C1 segment of cervical spinal cord (tissue), 14 donors: ENCODE results near the gene SUPT5H.

ENCODE experiments used
- DNase-seq, 14 donors: peaks; one replicate each; lab custom pipeline; 2025; lab: John Stamatoyannopoulos, UW

SUPT5H gene

DNA sequence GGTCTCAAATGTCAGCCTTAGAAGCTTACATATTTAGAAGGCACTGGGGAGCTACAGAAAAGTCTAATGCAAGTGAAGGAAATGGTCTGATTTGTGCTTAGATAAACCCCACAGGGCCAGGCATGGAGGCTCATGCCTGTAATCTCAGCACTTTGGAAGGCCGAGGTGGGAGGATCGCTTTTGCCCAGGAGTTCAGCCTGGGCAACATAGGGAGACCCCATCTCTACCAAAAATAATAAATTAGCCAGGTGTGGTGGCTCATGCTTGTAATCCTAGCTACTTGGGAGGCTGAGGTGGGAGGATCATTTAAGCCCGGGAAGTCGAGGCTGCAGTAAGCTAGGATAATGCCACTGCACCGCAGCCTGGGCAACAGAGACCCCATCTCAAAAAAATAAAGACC is 50.7 kb downstream of the SUPT5H start:
- DNase-seq = no peak

DNA sequence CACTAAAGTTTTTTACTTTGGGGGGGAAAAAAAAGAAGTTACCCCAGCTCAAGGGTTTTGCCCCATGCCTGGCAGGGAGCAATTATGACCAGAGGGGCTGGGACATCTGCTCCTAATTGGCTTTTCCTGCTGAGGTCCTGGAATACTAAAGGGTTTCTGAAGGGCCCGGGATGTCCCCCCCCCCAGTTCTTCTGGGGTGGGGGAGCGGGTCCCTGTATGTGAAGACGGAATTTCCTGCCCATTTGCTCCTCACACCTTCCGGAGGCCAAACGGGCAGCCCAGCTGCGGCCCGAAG is 52.3 kb downstream of the SUPT5H start:
- no peak for DNase-seq

DNA sequence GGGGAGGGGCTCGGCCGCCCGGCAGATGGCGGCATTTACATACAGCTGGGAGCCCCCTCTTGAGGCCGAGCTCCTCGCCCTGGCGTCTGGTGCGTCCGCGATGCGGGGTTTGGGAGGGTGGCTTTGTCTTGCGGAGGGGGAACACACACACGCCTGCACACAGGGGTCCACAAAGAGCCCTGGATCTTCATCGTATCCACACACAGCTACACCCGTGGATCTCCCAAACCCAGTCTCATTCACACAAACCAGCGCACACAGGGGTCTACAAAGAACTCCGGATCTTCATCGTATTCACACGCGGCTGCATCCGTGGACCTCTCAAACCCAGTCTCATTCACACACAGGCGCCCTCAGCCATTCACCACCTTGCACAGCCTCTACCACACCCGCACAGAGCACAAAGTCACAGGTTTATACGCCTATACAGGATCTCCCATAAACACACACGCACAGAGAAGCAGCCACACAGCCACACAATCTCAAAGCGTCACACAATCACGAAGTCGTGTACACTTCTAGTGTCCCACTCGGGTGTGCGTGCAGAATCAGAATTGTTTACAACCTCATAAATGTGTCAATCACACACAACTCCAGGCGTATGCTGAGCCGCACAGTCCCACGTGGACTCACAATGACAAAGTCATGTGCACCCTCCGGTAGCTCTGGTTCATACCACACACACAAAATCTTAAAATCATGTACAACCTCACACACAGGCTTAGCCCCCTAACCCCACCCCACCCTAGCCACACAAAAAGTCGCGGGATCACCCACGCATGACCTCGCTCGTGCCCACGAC is 52.8 kb downstream of the SUPT5H start:
- peak in 6 of 14 donors; percentile 7 to 48 (median 22) for DNase-seq

DNA sequence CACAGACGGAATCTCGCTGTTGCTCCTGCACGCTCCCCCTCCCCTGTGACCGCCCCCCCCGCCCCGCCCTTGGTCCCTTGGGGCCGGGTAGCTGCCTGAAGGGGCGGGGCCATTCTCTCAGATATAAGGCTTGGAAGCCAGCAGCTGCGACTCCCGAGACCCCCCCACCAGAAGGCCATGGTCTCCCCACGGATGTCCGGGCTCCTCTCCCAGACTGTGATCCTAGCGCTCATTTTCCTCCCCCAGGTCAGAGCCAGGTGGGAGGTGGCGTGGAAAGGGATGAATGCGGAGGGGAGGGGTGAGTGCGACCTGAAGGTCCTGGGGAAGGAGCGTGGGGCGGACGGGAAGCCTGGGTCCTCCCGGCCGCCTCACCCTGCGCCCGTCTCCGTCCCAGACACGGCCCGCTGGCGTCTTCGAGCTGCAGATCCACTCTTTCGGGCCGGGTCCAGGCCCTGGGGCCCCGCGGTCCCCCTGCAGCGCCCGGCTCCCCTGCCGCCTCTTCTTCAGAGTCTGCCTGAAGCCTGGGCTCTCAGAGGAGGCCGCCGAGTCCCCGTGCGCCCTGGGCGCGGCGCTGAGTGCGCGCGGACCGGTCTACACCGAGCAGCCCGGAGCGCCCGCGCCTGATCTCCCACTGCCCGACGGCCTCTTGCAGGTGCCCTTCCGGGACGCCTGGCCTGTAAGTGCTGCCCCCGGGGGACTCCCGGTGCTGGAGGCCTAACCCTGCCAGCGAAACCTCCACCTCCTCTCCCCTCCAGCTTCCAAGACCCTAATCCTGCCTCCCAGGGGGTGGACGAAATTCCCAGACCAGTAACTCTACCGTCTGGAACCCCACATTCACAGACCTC is 53.6 kb downstream of the SUPT5H start, which contains the start of gene DLL3:
DLL3 (plus strand) TSS at position 150 of the 845 bp plus-strand sequence; CDS start at position 178, 28 bp downstream.
- DNase-seq = no peak

DNA sequence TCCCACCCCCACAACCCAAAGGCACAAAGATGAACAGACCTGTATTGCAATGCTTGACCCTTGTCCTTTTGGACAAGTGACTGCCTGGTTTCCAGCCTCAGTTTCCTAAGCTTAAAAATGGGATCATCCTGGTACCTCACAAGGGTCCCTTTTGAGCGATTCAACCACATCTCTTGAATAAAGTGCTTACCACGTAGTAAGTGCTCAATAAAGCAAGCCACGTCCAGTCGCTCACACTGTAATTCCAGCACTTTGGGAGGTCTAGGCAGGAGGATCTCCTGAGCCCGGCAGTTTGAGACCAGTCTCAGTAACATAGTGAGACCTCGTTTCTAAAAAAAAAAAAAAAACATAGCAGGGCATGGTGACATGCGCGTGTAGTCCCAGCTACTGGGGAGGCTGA is 54.5 kb downstream of the SUPT5H start:
- DNase-seq = no peak

DNA sequence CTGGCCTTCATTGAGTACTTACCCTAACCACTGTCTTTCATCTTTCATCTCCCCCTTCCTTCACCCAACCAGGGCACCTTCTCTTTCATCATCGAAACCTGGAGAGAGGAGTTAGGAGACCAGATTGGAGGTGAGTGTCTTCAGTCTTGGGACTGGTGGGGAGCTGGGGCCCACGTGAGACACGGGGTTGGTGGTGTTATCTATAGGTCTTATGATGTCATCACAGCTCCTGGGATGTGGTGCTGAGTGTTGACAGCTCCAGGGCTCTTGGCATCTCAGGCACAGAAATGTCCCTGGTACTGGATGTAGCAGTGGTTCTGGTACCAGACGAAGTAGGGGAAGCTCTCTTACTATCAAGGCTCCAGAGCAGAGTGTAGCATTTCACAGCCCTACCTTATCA is 55.2 kb downstream of the SUPT5H start:
- DNase-seq = no peak

DNA sequence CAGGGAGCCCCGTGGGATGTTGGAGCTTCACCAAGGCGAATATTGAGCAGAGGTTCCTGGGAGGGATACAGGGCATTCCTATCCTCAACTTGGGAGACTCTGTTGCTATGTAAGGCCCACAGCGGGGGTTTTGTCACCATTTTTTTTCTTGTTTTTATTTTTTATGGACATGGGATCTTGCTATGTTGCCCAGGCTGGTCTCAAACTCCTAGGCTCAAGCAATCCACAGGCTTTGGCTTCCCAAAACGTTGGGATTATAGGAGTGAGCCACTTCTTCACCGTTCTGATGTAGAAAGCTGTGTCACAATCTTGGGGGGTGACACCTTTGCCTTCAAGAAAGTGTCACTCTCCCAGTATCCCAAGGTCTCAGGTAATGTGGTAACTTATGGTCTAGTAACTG is 56.0 kb downstream of the SUPT5H start:
- no peak for DNase-seq

DNA sequence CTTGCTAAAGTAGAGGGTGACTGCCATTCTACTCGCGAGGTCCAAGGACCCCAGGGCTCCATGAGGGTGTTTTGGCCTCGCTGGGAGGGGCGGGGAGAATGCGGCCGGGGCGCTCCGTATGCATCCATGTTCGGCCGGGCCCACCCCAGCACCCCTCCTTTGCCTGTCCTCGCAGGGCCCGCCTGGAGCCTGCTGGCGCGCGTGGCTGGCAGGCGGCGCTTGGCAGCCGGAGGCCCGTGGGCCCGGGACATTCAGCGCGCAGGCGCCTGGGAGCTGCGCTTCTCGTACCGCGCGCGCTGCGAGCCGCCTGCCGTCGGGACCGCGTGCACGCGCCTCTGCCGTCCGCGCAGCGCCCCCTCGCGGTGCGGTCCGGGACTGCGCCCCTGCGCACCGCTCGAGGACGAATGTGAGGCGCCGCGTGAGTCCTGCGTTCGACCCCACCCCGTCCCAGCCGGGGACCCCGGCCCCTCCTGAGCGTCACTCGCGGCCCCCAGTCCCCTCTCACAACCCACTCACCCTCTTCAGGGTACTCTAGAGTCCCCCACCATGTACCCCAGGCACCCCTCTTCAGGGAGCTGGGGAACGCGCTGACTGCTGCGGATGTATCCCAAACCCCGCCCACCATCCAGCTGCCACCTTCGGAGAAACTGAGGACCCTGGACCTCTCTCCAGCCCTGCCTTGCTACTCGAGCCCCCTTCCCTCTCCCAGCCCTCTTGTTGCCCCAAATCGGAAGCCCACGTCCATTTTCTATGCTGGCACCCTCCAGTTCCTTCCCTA is 57.4 kb downstream of the SUPT5H start:
- peak in 3 of 14 donors; percentile 1 to 39 (median 15) for DNase-seq

DNA sequence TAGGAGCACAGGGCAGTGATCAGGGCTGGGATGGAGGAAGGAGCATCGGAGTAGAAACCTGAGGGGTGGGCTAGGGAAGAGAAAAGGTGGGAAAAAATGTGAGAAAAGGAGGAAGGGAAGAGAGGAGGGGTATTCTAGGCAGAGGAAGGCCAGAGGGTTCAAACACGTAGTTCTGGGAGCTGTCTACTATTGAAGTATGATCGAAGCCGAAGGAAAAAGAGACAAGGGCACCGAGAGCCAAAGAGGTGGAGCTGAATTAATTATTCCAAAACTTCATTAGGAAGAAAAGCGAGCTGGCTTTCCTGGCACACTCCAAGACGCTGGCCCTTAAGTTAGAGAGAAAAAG is 61.2 kb downstream of the SUPT5H start:
- DNase-seq = no peak

DNA sequence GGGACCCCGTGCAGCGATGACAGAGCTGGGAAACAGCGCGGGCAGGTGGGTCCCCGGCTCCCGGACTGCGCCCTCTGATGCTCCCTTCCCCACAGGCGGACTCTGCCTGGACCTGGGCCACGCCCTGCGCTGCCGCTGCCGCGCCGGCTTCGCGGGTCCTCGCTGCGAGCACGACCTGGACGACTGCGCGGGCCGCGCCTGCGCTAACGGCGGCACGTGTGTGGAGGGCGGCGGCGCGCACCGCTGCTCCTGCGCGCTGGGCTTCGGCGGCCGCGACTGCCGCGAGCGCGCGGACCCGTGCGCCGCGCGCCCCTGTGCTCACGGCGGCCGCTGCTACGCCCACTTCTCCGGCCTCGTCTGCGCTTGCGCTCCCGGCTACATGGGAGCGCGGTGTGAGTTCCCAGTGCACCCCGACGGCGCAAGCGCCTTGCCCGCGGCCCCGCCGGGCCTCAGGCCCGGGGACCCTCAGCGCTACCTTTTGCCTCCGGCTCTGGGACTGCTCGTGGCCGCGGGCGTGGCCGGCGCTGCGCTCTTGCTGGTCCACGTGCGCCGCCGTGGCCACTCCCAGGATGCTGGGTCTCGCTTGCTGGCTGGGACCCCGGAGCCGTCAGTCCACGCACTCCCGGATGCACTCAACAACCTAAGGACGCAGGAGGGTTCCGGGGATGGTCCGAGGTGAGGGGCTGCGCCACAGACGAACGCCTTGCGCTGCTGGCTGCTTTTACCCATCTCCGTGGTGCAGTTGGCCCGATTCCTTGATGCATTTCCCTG is 61.7 kb downstream of the SUPT5H start:
- DNase-seq = peak in 3 of 14 donors; percentile 3 to 27 (median 15)

DNA sequence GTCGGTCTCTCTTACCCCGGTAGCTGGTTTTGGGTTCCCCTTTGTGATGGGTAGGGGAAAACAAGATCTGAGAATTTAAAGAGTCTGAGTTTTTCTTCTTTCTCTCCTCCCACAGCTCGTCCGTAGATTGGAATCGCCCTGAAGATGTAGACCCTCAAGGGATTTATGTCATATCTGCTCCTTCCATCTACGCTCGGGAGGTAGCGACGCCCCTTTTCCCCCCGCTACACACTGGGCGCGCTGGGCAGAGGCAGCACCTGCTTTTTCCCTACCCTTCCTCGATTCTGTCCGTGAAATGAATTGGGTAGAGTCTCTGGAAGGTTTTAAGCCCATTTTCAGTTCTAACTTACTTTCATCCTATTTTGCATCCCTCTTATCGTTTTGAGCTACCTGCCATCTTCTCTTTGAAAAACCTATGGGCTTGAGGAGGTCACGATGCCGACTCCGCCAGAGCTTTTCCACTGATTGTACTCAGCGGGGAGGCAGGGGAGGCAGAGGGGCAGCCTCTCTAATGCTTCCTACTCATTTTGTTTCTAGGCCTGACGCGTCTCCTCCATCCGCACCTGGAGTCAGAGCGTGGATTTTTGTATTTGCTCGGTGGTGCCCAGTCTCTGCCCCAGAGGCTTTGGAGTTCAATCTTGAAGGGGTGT is 62.5 kb downstream of the SUPT5H start:
- no peak for DNase-seq

DNA sequence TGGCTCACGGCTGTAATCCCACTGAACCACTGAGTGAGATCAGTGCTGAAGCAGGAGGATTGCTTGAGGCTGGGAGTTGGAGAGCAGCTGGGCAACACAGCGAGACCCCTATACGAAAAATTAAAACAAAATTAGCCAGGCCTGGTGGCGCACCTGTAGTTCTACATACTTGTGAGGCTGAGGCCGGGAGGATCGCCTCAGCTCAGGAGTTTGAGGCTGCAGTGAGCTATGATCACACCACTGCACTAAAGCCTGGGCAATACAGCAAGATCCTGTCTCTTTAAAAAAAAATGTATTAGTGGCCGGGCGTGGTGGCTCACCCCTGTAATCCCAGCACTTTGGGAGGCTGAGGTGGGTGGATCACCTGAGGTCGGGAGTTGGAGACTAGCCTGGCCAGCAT is 63.2 kb downstream of the SUPT5H start:
- no peak for DNase-seq

DNA sequence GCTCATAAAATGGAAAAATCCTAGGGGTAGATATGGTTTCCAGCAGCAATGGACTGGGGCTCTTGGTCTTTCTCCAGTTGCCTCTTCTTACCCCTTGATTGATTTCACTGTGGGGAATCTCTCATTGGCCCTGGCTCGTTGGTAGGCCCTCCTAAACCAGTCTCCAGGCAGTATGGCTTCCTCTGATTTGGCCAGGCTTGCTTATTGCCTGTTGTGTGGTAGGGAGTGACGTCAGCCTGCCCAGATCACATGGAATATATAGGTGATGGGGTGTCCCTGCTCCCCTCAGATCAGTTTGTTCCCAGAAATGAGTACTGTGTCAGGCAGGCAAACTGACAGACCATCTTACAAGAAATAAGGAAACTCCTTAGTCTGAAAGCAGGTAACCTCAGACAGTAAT is 63.9 kb downstream of the SUPT5H start:
- DNase-seq = no peak

DNA sequence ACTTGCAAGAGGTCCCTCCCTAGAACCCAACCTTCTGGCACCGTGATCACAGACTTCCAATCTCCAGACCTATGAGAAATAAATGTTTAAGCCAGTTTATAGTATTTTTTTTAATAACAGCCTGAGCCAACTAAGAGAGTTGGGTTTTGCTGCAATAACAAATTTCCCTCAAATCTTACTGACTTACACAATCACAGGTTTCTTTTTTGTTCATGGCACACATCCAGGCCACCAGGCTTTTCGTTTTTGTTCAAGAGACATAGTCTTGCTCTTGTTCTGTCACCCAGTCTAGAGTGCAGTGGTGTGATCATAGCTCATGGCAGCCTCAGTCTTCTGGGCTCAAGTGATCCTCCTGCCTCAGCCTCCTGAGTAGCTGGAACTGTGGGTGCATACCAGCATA is 67.6 kb downstream of the SUPT5H start:
- no peak for DNase-seq

DNA sequence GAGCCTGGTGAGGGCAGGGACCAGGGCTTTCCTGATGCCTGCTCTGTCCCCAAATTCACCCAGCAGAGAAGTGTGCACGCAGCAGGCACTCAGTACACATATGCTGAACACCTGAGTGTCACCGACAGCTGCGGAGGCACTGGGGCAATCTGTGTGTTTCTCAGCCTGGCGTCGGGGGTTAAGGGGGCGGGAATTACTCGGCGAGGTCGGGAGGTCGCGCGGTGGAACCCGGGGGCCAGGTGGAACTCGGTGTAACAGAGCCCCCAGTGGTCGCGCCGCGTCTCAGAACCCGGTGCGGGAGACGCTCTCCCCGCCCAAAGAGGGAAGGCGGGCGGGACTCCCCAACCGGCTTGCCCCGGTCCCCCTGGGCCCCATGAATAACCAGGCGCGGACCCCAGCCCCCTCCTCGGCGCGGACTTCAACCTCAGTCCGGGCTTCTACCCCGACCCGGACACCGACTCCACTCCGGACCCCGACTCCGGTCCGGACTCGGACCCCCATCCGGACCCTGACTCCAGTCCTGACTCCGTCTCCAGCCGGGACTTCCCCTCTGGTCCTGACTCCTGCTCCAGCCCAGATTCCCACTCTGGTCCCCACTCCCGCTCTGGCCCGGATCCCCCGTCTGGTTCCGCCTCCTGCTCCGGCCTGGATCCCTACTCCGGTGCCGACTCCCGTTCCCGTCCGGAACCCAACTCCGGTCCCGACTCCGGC is 69.6 kb downstream of the SUPT5H start, which contains the start of gene SELENOV:
SELENOV (plus strand) TSS at position 300 of the 711 bp plus-strand sequence; CDS start at position 374, 74 bp downstream.
- no peak for DNase-seq

DNA sequence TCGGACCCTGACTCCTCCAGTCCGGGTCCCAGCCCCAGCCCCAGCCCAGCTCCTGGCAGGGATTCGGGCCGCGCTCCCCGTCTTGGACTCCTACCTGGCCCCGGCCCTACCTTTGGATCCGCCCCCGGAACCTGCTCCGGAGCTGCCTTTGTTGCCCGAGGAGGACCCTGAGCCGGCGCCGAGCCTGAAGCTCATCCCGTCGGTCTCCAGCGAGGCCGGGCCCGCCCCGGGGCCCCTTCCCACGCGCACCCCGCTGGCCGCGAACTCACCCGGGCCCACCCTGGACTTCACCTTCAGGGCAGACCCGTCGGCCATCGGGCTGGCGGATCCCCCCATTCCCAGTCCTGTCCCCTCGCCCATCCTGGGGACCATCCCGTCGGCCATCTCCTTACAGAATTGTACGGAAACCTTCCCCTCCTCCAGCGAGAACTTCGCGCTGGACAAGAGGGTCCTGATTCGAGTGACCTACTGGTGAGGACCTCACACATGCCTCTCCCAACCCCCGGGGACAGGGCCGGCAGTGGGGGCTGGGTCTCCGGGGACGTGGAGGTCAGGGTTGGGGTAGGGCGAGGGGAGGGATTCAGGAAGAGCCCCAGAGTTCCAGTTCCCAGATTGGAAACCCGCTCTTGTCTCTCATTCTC is 70.3 kb downstream of the SUPT5H start:
- DNase-seq = no peak

DNA sequence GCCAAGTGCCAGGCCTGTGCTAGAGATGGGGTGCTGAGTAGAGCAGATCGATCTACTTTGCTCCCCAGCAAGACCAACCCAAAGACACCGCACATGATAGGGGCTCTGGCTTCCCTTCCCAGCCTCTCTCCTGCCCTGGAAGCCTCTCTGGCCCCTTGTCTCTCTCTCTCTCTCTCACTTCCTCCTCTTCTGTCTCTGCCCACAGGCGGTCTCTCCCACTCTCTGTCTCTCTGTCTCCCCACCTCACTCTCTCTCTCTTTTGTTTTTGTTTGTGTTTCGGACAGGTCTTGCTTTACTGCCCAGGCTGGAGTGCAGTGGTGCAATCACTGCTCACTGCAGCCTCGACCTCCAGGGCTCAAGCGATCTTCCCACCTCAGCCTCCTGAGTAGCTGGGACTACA is 70.9 kb downstream of the SUPT5H start:
- DNase-seq = no peak

DNA sequence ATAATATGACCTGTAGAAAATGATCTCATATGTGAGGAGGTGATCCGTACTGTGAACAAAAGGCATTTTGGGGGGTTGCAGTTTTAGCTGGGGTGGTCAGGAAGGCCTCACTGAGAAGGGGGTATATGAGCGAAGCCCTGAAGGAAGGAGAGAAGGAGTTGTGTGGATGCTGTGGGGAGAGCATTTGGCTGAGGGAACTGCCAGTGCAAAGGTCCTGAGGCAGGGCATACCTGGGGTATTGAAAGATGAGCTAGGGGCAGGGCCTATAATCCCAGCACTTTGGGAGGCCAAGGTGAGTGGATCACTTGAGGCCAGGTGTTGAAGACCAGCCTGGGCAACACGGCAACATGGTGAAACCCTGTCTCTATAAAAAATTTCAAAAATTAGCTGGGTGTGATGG is 72.0 kb downstream of the SUPT5H start:
- no peak for DNase-seq

DNA sequence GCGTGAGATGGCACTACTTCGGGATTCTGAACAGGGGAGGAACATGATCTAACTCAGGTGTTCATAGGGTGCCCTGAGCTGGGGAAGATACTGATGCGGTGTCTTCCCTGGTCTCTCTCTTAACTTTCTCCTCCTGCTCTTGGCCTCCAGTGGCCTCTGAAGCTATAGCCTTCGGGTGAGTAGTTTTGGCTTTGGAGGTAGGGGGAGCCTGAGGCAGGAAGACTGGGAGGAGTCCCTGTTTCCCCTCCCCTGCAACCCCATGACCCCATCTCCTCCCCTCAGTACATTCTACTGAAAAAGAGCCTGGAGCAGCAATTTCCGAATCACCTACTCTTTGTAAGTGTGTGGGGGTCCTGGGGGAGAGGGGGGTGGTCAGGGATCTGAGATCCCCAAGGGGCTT is 73.1 kb downstream of the SUPT5H start:
- DNase-seq = no peak

DNA sequence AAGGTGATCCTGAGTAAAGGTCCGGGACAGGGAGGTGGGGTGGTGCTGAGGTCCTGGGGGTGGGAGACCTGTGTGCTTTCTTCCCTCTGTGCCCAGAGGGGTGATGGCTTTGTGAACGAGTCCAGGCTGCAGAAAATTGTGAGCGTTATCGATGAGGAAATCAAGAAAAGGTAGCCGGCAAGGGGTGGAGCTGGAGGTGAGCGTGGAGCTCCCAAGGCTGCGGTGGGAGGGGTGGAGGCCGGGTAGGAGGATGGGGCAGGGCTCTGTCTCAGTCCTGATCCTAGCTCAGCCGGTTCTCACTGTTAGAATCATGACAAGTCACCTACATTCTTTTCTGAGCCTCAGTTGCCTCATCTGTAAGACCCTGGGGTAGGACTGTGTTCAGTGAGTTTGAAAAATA is 73.6 kb downstream of the SUPT5H start:
- no peak for DNase-seq
